Heart right ventricle (tissue), 16 donors: Measurements from ENCODE around the gene STK4. TPM values are rescaled to one million over a fixed set of nuclear protein-coding genes. Genes with fewer than 3 reads are reported as not detected.

Experiments used
- ATAC-seq, 8 donors: fragments of 200-7000 bp; cut with Tn5 transposase; one replicate each; pipeline ENCODE4 v1.9.1; 2020; ENCODE audit warnings: mild to moderate bottlenecking in 8 of 8, moderate library complexity in 8 of 8, moderate number of reproducible peaks in 1 of 8
- DNase-seq, 2 donors: peaks; one replicate each; pipeline ENCODE4 v3.0.0-alpha.2; 2020
- H3K27ac ChIP-seq, 10 donors: fragments of 200-600 bp; sonication (generic) in 2 of 10; one replicate each; pipeline versions ENCODE4 v1.5.0 to v1.8.0; 2020 to 2022; ENCODE audit warnings: mild to moderate bottlenecking in 3 of 10
- H3K27me3 ChIP-seq, 7 donors: fragments of 200-600 bp; one replicate each; pipeline ENCODE4 v1.8.0; 2021 to 2022; ENCODE audit warnings: mild to moderate bottlenecking in 2 of 7
- H3K36me3 ChIP-seq, 9 donors: fragments of 200-600 bp; sonication (generic) in 1 of 9; one replicate each; pipeline versions ENCODE4 v1.5.0 to v1.8.0; 2020 to 2022; ENCODE audit warnings: mild to moderate bottlenecking in 2 of 9
- H3K4me1 ChIP-seq, 9 donors: fragments of 200-600 bp; sonication (generic) in 1 of 9; one replicate each; pipeline versions ENCODE4 v1.5.0 to v1.8.0; 2020 to 2022; ENCODE audit warnings: mild to moderate bottlenecking in 4 of 9
- H3K4me3 ChIP-seq, 10 donors: fragments of 200-600 bp; sonication (generic) in 2 of 10; one replicate each; pipeline versions ENCODE4 v1.5.0 to v1.8.0; 2020 to 2022; ENCODE audit warnings: mild to moderate bottlenecking in 7 of 10, moderate library complexity in 2 of 10
- H3K9me3 ChIP-seq, 11 donors: fragments of 200-600 bp in 10 of 11; sonication (generic) in 2 of 11; one replicate each; pipeline versions ENCODE4 v1.5.0 to v1.8.0; 2013 to 2022; ENCODE audit warnings: mild to moderate bottlenecking in 2 of 11, control low read depth in 1 of 11, moderate library complexity in 1 of 11
- WGBS, 2 donors: extraction: QIAGEN DNeasy Blood & Tissue Kit; methylation state at CpG; one replicate each; pipeline ENCODE4 v1.1.7; 2013; ENCODE audit warnings: inconsistent platforms in 1 of 2; 5-methylcytosine and 5-hydroxymethylcytosine counted together
- intact Hi-C, 10 donors: fragments of 100-400 bp; cut with DNase I; formaldehyde crosslinking; loops; one replicate each; pipeline versions ENCODE4 v1.11.1 to v1.14.2; 2022
- polyA plus RNA-seq, 2 donors: library from polyadenylated mRNA; stranded (reverse); fragments of 200-250 nt; gene quantifications; one replicate each; pipeline ENCODE4 v1.2.3, GENCODE V29; 2013
- total RNA-seq, 10 donors: library from RNA; stranded (reverse); fragmentation: NEBNext Ultra II Directional in 3 of 10; extraction: Animal tissue kit (Norgen Biotek cat#: 25700) in 3 of 10; gene quantifications; one replicate each; pipeline versions ENCODE4 v1.2.1 to v1.2.4, GENCODE V29; 2021 to 2023
- TF ChIP-seq, protein P1 (sequence below), 9 donors: fragments of 200-600 bp; sonication (generic) in 2 of 9; IDR thresholded peaks; one replicate each; pipeline versions ENCODE4 v1.5.0 to v1.8.0; 2021 to 2022; ENCODE audit warnings: antibody characterized with exemption in 9 of 9, mild to moderate bottlenecking in 5 of 9, moderate library complexity in 1 of 9
- donor health status: Arrhythmogenic right ventricular cardiomyopathy.
- donor health status: ischemic (EF 13 %, LVEDD 7.1; RV severe dilation, severe dysfunction).
- donor health status: healthy with polysubstance abuse.
- donor health status: DM: no; HTN: yes; CAD: no.
- donor health status: DM: no; HTN: no; CAD: no.
- donor health status: ischemic (EF 25% LVEDD 6.9; RV normal size, moderate dysfunction).
- donor health status: ischemic (EF 25% LVEDD 5.7; RV mildly dilated, moderate dysfunction).
- donor health status: healthy.
- donor health status: DM: yes; HTN: yes; CAD: no.
- donor health status: Ischemic cardiomyopathy.
- donor health status: ischemic (EF 35%, LVEDD 5.7; RV mildly dilated, moderate dysfunction).
- donor health status: nonischemic (EF 11% LVEDD 7.7; RV severe dilation, severe dysfunction).
- donor health status: DM: yes; HTN: yes; CAD: no.
- donor health status: PGD.
- donor health status: ischemic (EF 29% LVEDD 5.4; RV normal size, mild dysfunction).
- donor health status: nonischemic (EF 23%, LVEDD 6.1; RV moderate dilation, normal function).

STK4 gene
- total and polyA plus RNA-seq, 12 donors = 3.7 to 18.1 (median 8.1) TPM

DNA sequence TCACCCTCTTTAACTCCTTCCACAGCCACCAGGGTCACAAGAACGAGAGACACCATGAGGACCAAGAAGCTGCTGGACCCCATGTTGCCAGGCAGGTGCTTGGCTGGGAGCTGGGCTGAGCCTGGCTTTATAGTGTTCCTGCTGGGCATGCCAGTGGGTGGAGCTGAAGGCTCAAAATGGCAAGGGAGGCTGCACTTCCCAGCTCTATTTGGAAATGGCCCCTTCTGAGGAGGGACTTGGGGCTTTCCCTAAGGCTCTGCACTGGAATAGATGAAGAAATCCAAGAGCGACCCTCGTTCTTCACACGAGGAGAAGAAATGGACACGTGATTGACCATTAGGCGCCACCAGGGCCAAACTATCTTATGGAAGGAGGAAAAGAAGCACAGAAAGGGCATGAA, 158.1 kb downstream of the STK4 start, which contains the start of gene WFDC12:
WFDC12 (minus strand) TSS at position 101 of the 400 bp plus-strand sequence; CDS start at position 83, 18 bp downstream.
- Histone ChIP-seq H3K4me1 (no peaks in the 10 kb centered on the region), H3K36me3 (no peaks in the 10 kb centered on the region), H3K27ac (no peak within 1 kb of the TSS), H3K27me3 (peaks cover 0 to 60% (median 40%) of the 10 kb centered on the region in 7 donors), H3K9me3 (peaks cover 0 to 4% (median 0%) of the 10 kb centered on the region in 11 donors), H3K4me3 (no peak within 1 kb of the TSS)
- WGBS, 2 donors = 78 to 85% methylated on average over 6 of the region's 6 CpGs
- intact Hi-C loops = no loop called here
- no peak for ATAC-seq
- TF ChIP-seq, protein P1, sequence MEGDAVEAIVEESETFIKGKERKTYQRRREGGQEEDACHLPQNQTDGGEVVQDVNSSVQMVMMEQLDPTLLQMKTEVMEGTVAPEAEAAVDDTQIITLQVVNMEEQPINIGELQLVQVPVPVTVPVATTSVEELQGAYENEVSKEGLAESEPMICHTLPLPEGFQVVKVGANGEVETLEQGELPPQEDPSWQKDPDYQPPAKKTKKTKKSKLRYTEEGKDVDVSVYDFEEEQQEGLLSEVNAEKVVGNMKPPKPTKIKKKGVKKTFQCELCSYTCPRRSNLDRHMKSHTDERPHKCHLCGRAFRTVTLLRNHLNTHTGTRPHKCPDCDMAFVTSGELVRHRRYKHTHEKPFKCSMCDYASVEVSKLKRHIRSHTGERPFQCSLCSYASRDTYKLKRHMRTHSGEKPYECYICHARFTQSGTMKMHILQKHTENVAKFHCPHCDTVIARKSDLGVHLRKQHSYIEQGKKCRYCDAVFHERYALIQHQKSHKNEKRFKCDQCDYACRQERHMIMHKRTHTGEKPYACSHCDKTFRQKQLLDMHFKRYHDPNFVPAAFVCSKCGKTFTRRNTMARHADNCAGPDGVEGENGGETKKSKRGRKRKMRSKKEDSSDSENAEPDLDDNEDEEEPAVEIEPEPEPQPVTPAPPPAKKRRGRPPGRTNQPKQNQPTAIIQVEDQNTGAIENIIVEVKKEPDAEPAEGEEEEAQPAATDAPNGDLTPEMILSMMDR (IDR thresholded peaks at IDR 0.05) = no peak
- no peak for DNase-seq

DNA sequence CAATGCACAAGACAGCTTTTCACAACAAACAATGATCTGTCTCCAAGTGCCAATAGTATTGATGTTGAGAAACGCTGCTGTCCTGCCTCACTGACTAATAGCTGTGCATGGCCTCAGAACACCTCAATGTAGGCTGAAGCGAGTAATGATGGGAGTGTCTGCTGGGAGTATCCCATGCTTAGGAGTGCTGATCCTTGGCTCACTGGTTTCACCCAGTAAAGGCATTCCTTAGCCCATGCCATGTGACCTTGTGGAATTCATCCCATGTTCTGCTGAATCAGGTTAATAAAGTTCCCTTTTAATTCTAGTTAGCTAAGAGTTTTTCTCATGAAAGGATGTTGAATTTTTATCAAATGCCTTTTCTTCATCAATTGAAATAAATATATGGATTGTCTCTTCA, 161.8 kb downstream of the STK4 start:
- H3K27me3 ChIP-seq = peaks cover 0 to 58% (median 49%) of the 10 kb centered on the region in 7 donors
- TF ChIP-seq, protein P1 (IDR thresholded peaks at IDR 0.05) = no peak
- no peak for ATAC-seq

More for the DNA sequence above, 161.8 kb downstream of the STK4 start:
- Histone ChIP-seq H3K27ac (no peak overlapping the region), H3K9me3 (peaks cover 0 to 2% (median 0%) of the 10 kb centered on the region in 11 donors), H3K36me3 (no peaks in the 10 kb centered on the region), H3K4me3 (no peak overlapping the region), H3K4me1 (no peaks in the 10 kb centered on the region)
- DNase-seq = no peak
- 74 to 79% methylated on average over 2 of the region's 2 CpGs for WGBS, 2 donors
- intact Hi-C loops = no loop called here

Other genes starting within 250 kb of the STK4 start
- under 1 TPM; 0.13 to 0.82 (median 0.38) TPM for gene KCNK15, start 220.6 kb upstream of the STK4 start, total RNA-seq
- gene KCNK15, start 220.6 kb upstream of the STK4 start, polyA plus RNA-seq = under 1 TPM; 0.22 to 0.54 TPM
- gene RIMS4, start 156.0 kb upstream of the STK4 start, total RNA-seq = under 1 TPM in 6 of 10 donors, not detected in 4; 0.05 to 0.42 (median 0.18) TPM
- gene RIMS4, start 156.0 kb upstream of the STK4 start, polyA plus RNA-seq = under 1 TPM in 1 of 2 donors, not detected in 1; 0.04 TPM
- 100 to 1,000 TPM in 8 of 10 donors, 10 to 100 TPM in 2; 89.1 to 130 (median 116) TPM for gene YWHAB, start 80.8 kb upstream of the STK4 start, total RNA-seq
- 10 to 100 TPM; 37.9 to 96.7 TPM for gene YWHAB, start 80.8 kb upstream of the STK4 start, polyA plus RNA-seq
- 1 to 10 TPM in 9 of 10 donors, under 1 TPM in 1; 0.89 to 3.4 (median 1.8) TPM for gene PABPC1L, start 56.5 kb upstream of the STK4 start, total RNA-seq
- 10 to 100 TPM in 1 of 2 donors, 1 to 10 TPM in 1; 2.6 to 14.3 TPM for gene PABPC1L, start 56.5 kb upstream of the STK4 start, polyA plus RNA-seq
- 10 to 100 TPM in 5 of 10 donors, 1 to 10 TPM in 5; 7.8 to 15.8 (median 10.3) TPM for gene TOMM34, start 6.1 kb upstream of the STK4 start, total RNA-seq
- 10 to 100 TPM in 1 of 2 donors, 1 to 10 TPM in 1; 3.4 to 21.2 TPM for gene TOMM34, start 6.1 kb upstream of the STK4 start, polyA plus RNA-seq
- under 1 TPM in 1 of 10 donors, not detected in 9; 0.09 TPM for gene KCNS1, start 134.6 kb downstream of the STK4 start, total RNA-seq
- gene KCNS1, start 134.6 kb downstream of the STK4 start, polyA plus RNA-seq = under 1 TPM in 1 of 2 donors, not detected in 1; 0.04 TPM
- not detected for gene WFDC5, start 148.7 kb downstream of the STK4 start, total RNA-seq
- gene WFDC5, start 148.7 kb downstream of the STK4 start, polyA plus RNA-seq = not detected
- not detected for gene WFDC12, start 158.0 kb downstream of the STK4 start, total RNA-seq
- gene WFDC12, start 158.0 kb downstream of the STK4 start, polyA plus RNA-seq = not detected
- gene PI3, start 208.4 kb downstream of the STK4 start, total RNA-seq = 1 to 10 TPM in 1 of 10 donors, under 1 TPM in 1, not detected in 8; 0.57 to 1.9 TPM
- under 1 TPM in 1 of 2 donors, not detected in 1; 0.67 TPM for gene PI3, start 208.4 kb downstream of the STK4 start, polyA plus RNA-seq
- not detected for gene SEMG1, start 240.5 kb downstream of the STK4 start, total RNA-seq
- not detected for gene SEMG1, start 240.5 kb downstream of the STK4 start, polyA plus RNA-seq